Neutrophil (primary cell): ENCODE measurements around the gene TNFAIP8.

Experiments used
- H3K27ac ChIP-seq: fragments of 200-600 bp; sonication (generic); 2 replicates; pipeline ENCODE4 v1.5.1; 2016; ENCODE audit warnings: mild to moderate bottlenecking, moderate library complexity
- H3K27me3 ChIP-seq: fragments of 200-600 bp; sonication (generic); 2 replicates; pipeline ENCODE4 v1.6.0; 2016; ENCODE audit warnings: mild to moderate bottlenecking
- H3K36me3 ChIP-seq: fragments of 200-600 bp; sonication (generic); 2 replicates; pipeline ENCODE4 v1.5.1; 2017
- H3K4me1 ChIP-seq, 2 experiments: fragments of 200-600 bp in 1 of 2; sonication (generic) in 1 of 2; 1 replicate in 1 of 2; 2 replicates in 1 of 2; pipeline versions ENCODE4 v1.5.1 to v1.6.1; 2013 to 2016; ENCODE audit warnings: low read depth in 1 of 2, low read length in 1 of 2, mild to moderate bottlenecking in 1 of 2, moderate library complexity in 1 of 2; ENCODE audit not compliant: control insufficient read depth in 1 of 2, insufficient read depth in 1 of 2
- H3K4me3 ChIP-seq, 2 experiments: fragments of 200-600 bp in 1 of 2; sonication (generic) in 1 of 2; 1 replicate in 1 of 2; 2 replicates in 1 of 2; pipeline ENCODE4 v1.5.1; 2013 to 2016; ENCODE audit warnings: low read depth in 1 of 2, low read length in 1 of 2, mild to moderate bottlenecking in 1 of 2, moderate library complexity in 1 of 2
- H3K9me3 ChIP-seq: fragments of 200-600 bp; sonication (generic); 2 replicates; pipeline ENCODE4 v1.5.1; 2016
- CTCF ChIP-seq: fragments of 200-600 bp; sonication (generic); IDR thresholded peaks from 2 replicates; pipeline ENCODE4 v1.5.1; 2016; ENCODE audit warnings: antibody characterized with exemption

Gene TNFAIP8

GRCh38 chr5:119347991-119348390, 7.8 kb upstream of the TNFAIP8 start:
- Histone ChIP-seq H3K9me3 (no peaks in the 10 kb centered on the region), H3K4me3 (no peak overlapping the region), H3K27me3 (no peaks in the 10 kb centered on the region), H3K4me1 (peaks cover 61 to 74% of the 10 kb centered on the region in 2 experiments), H3K36me3 (no peaks in the 10 kb centered on the region), H3K27ac (peak overlapping the region; percentile 86)
- no peak for TF ChIP-seq CTCF

GRCh38 chr5:119353213-119353612, 2.6 kb upstream of the TNFAIP8 start:
- Histone ChIP-seq H3K4me3 (no peak overlapping the region), H3K9me3 (no peaks in the 10 kb centered on the region), H3K36me3 (no peaks in the 10 kb centered on the region), H3K27ac (peak overlapping the region; percentile 78), H3K27me3 (no peaks in the 10 kb centered on the region), H3K4me1 (peaks cover 53 to 73% of the 10 kb centered on the region in 2 experiments)
- no peak for TF ChIP-seq CTCF

GRCh38 chr5:119353686-119354366, 2.0 kb upstream of the TNFAIP8 start:
- H3K4me1 ChIP-seq = peaks cover 58 to 73% of the 10 kb centered on the region in 2 experiments
- TF ChIP-seq CTCF = no peak
- no peaks in the 10 kb centered on the region for H3K36me3 ChIP-seq
- peak overlapping the region; percentile 78 for H3K27ac ChIP-seq
- H3K4me3 ChIP-seq = no peak overlapping the region
- no peaks in the 10 kb centered on the region for H3K27me3 ChIP-seq
- H3K9me3 ChIP-seq = no peaks in the 10 kb centered on the region

- H3K27ac ChIP-seq = peak overlapping the region; percentile 78
These were observed 1.1 kb upstream of the TNFAIP8 start for GRCh38 chr5:119354537-119355243.

GRCh38 chr5:119355244-119355638, 578 bp upstream of the TNFAIP8 start:
- Histone ChIP-seq H3K4me3 (peak overlapping the region; percentile 68 to 69), H3K36me3 (no peaks in the 10 kb centered on the region), H3K27me3 (no peaks in the 10 kb centered on the region), H3K9me3 (no peaks in the 10 kb centered on the region), H3K27ac (peak overlapping the region; percentile 78), H3K4me1 (peaks cover 57 to 73% of the 10 kb centered on the region in 2 experiments)
- no peak for TF ChIP-seq CTCF

More at GRCh38 chr5:119354537-119355243, 1.1 kb upstream of the TNFAIP8 start:
- no peak for TF ChIP-seq CTCF
- H3K4me1 ChIP-seq = peaks cover 59 to 73% of the 10 kb centered on the region in 2 experiments
- H3K36me3 ChIP-seq = no peaks in the 10 kb centered on the region
- H3K27me3 ChIP-seq = no peaks in the 10 kb centered on the region
- H3K4me3 ChIP-seq = peak overlapping the region in 1 of 2 experiments; percentile 68
- no peaks in the 10 kb centered on the region for H3K9me3 ChIP-seq
